WTC11 (cell line): Measurements from ENCODE around the gene GALNT17. TPM values are rescaled to one million over a fixed set of nuclear protein-coding genes. Genes with fewer than 3 reads are reported as not detected.

Experiments
- ATAC-seq: fragments of 200-7000 bp; cut with Tn5 transposase; 2 replicates; pipeline ENCODE4 v1.10.0; 2021; ENCODE audit warnings: mild to moderate bottlenecking, moderate library complexity
- CTCF ChIA-PET: fragments of 300-600 bp; sonication (Branson Sonifier 250); formaldehyde crosslinking; loops from one replicate; lab custom pipeline; 2021; ENCODE audit warnings: antibody characterized with exemption; lab: Charles Lee
- POLR2A ChIA-PET: fragments of 350-600 bp; sonication (Branson Sonifier 250); formaldehyde crosslinking; loops from one replicate; lab custom pipeline; 2021; ENCODE audit warnings: antibody characterized with exemption; lab: Charles Lee
- DNase-seq: peaks from one replicate; pipeline ENCODE4 v3.0.0; 2021; ENCODE audit warnings: low spot score
- H3K27ac Mint-ChIP-seq: 2 replicates; pipeline ENCODE4 v1.8.0; 2021; ENCODE audit warnings: mixed read lengths
- H3K27me3 Mint-ChIP-seq: 2 replicates; pipeline ENCODE4 v1.8.0; 2021; ENCODE audit warnings: low read depth, mild to moderate bottlenecking, moderate library complexity, mixed read lengths
- H3K36me3 Mint-ChIP-seq: 2 replicates; pipeline ENCODE4 v1.8.0; 2021; ENCODE audit warnings: mixed read lengths
- H3K4me1 Mint-ChIP-seq: 2 replicates; pipeline ENCODE4 v1.8.0; 2022; ENCODE audit warnings: mixed read lengths
- H3K4me3 Mint-ChIP-seq: 2 replicates; pipeline ENCODE4 v1.8.0; 2021; ENCODE audit warnings: mild to moderate bottlenecking, moderate library complexity, mixed read lengths
- H3K9me3 Mint-ChIP-seq: 2 replicates; pipeline ENCODE4 v1.8.0; 2021; ENCODE audit warnings: mixed read lengths
- CREB1 ChIP-seq: sonication (generic); formaldehyde crosslinking; IDR thresholded peaks from 2 replicates; pipeline ENCODE4 v1.8.0; 2023; ENCODE audit warnings: mild to moderate bottlenecking, missing genetic modification reagents
- EMX1 ChIP-seq: fragments of 250-450 bp; sonication (Bioruptor Pico); IDR thresholded peaks from 2 replicates; pipeline ENCODE4 v1.8.0; 2021; ENCODE audit warnings: mild to moderate bottlenecking
- ESRRA ChIP-seq: sonication (generic); formaldehyde crosslinking; IDR thresholded peaks from 2 replicates; pipeline ENCODE4 v1.8.1; 2022; ENCODE audit warnings: mild to moderate bottlenecking, missing genetic modification reagents, borderline replicate concordance
- FOXK1 ChIP-seq: sonication (generic); formaldehyde crosslinking; IDR thresholded peaks from 2 replicates; pipeline ENCODE4 v1.8.0; 2022; ENCODE audit warnings: mild to moderate bottlenecking, moderate library complexity, missing genetic modification reagents
- GTF2I ChIP-seq: fragments of 250-450 bp; sonication (Bioruptor Pico); conservative IDR thresholded peaks from 2 replicates; pipeline ENCODE4 v1.4.0; 2021; ENCODE audit warnings: mild to moderate bottlenecking
- HMGA2 ChIP-seq: fragments of 250-450 bp; sonication (Bioruptor Pico); IDR thresholded peaks from 2 replicates; pipeline ENCODE4 v1.4.0; 2021; ENCODE audit warnings: mild to moderate bottlenecking, moderate library complexity
- JAZF1 ChIP-seq: fragments of 250-450 bp; sonication (Bioruptor Pico); IDR thresholded peaks from 2 replicates; pipeline ENCODE4 v1.9.0; 2021; ENCODE audit warnings: moderate library complexity, mild to moderate bottlenecking, inconsistent platforms
- JUN ChIP-seq: sonication (generic); formaldehyde crosslinking; IDR thresholded peaks from 2 replicates; pipeline ENCODE4 v1.8.0; 2023; ENCODE audit warnings: mild to moderate bottlenecking, missing genetic modification reagents
- NR2C2 ChIP-seq: sonication (generic); formaldehyde crosslinking; IDR thresholded peaks from 2 replicates; pipeline ENCODE4 v1.8.0; 2022; ENCODE audit warnings: mild to moderate bottlenecking, missing genetic modification reagents
- NR3C1 ChIP-seq: sonication (generic); formaldehyde crosslinking; conservative IDR thresholded peaks from 2 replicates; pipeline ENCODE4 v1.8.1; 2023; ENCODE audit warnings: low read depth, mild to moderate bottlenecking, missing genetic modification reagents
- RELA ChIP-seq: sonication (generic); formaldehyde crosslinking; IDR thresholded peaks from 2 replicates; pipeline ENCODE4 v1.8.1; 2022; ENCODE audit warnings: missing genetic modification reagents, mild to moderate bottlenecking, borderline replicate concordance
- SMAD3 ChIP-seq: sonication (generic); formaldehyde crosslinking; IDR thresholded peaks from 2 replicates; pipeline ENCODE4 v1.8.0; 2022; ENCODE audit warnings: missing genetic modification reagents, mild to moderate bottlenecking, borderline replicate concordance
- SOX15 ChIP-seq: fragments of 250-450 bp; sonication (Bioruptor Pico); IDR thresholded peaks from 2 replicates; pipeline ENCODE4 v1.9.0; 2021; ENCODE audit warnings: mild to moderate bottlenecking
- SP1 ChIP-seq: sonication (generic); formaldehyde crosslinking; conservative IDR thresholded peaks from 2 replicates; pipeline ENCODE4 v1.8.1; 2022; ENCODE audit warnings: missing genetic modification reagents
- TCF7 ChIP-seq: sonication (generic); formaldehyde crosslinking; IDR thresholded peaks from 2 replicates; pipeline ENCODE4 v1.8.0; 2022; ENCODE audit warnings: mild to moderate bottlenecking, low read depth, missing genetic modification reagents, moderate library complexity
- TEAD1 ChIP-seq: sonication (generic); formaldehyde crosslinking; IDR thresholded peaks from 2 replicates; pipeline ENCODE4 v1.8.0; 2022; ENCODE audit warnings: mild to moderate bottlenecking, missing genetic modification reagents
- ZNF121 ChIP-seq: sonication (generic); formaldehyde crosslinking; IDR thresholded peaks from 2 replicates; pipeline ENCODE4 v1.8.0; 2023; ENCODE audit warnings: missing genetic modification reagents
- ZNF219 ChIP-seq: sonication (generic); formaldehyde crosslinking; IDR thresholded peaks from 2 replicates; pipeline ENCODE4 v1.8.0; 2023; ENCODE audit warnings: missing genetic modification reagents, mild to moderate bottlenecking, borderline replicate concordance
- ZNF263 ChIP-seq: sonication (generic); formaldehyde crosslinking; IDR thresholded peaks from 2 replicates; pipeline ENCODE4 v1.8.1; 2022; ENCODE audit warnings: low read depth, mild to moderate bottlenecking, moderate library complexity, missing genetic modification reagents
- ZNF416 ChIP-seq: fragments of 250-450 bp; sonication (Bioruptor Pico); IDR thresholded peaks from 2 replicates; pipeline ENCODE4 v1.9.0; 2021; ENCODE audit warnings: mild to moderate bottlenecking, inconsistent platforms
- total RNA-seq: library from RNA; stranded (reverse); gene quantifications from 3 replicates; pipeline ENCODE4 v1.2.3, GENCODE V29; 2021
- TF ChIP-seq, protein P1 (sequence below): fragments of 250-450 bp; sonication (Bioruptor Pico); IDR thresholded peaks from 2 replicates; pipeline ENCODE4 v1.9.0; 2021; ENCODE audit warnings: moderate library complexity, mild to moderate bottlenecking, inconsistent platforms, borderline replicate concordance
- TF ChIP-seq, protein P2 (sequence below): sonication (generic); formaldehyde crosslinking; IDR thresholded peaks from 2 replicates; pipeline ENCODE4 v1.8.0; 2023; ENCODE audit warnings: missing genetic modification reagents
- TF ChIP-seq, protein P3 (sequence below): fragments of 250-450 bp; sonication (Bioruptor Pico); IDR thresholded peaks from 2 replicates; pipeline ENCODE4 v1.9.0; 2021; ENCODE audit warnings: mild to moderate bottlenecking, borderline replicate concordance
- TF ChIP-seq, protein P4 (sequence below): sonication (generic); formaldehyde crosslinking; conservative IDR thresholded peaks from 2 replicates; pipeline ENCODE4 v1.8.1; 2022; ENCODE audit warnings: mild to moderate bottlenecking, missing genetic modification reagents
- TF ChIP-seq, protein P5 (sequence below): sonication (generic); formaldehyde crosslinking; conservative IDR thresholded peaks from 2 replicates; pipeline ENCODE4 v1.8.1; 2023; ENCODE audit warnings: mild to moderate bottlenecking, low read depth, missing genetic modification reagents, moderate library complexity
- TF ChIP-seq, protein P6 (sequence below): fragments of 250-450 bp; sonication (Bioruptor Pico); IDR thresholded peaks from 2 replicates; pipeline ENCODE4 v1.9.0; 2021; ENCODE audit warnings: mild to moderate bottlenecking
- TF ChIP-seq, protein P7 (sequence below): sonication (generic); formaldehyde crosslinking; IDR thresholded peaks from 2 replicates; pipeline ENCODE4 v1.8.1; 2023; ENCODE audit warnings: mild to moderate bottlenecking, missing genetic modification reagents, moderate library complexity

Gene GALNT17
- total RNA-seq, 1 experiment from 2014 or later, result 61.1 TPM

DNA sequence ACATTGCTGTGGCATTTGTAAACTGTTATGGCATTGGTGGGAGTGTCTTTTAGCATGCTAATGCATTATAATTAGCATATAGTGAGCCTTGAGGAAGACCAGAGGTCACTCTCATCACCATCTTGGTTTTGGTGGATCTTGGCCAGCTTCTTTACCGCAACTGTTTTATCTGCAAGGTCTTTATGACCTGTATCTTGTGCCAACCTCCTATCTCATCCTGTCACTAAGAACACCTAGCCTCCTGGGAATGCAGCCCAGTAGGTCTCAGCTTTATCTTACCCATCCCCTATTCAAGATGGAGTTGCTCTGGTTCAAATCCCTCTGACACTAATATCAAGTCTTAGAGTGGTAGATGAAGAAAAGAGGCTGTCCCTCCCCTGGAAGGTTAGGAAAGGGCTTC is 506.2 kb downstream of the GALNT17 start:
- peak overlapping the region; percentile 2; the same call in 1 of the 2 replicates for H3K27ac Mint-ChIP-seq
- ChIA-PET POLR2A (no interaction called here), CTCF (no interaction called here)
- DNase-seq (no peak), ATAC-seq (no peak)
- H3K4me1 Mint-ChIP-seq, result peaks cover 61% of the 10 kb centered on the region
- no peaks in the 10 kb centered on the region for H3K27me3 Mint-ChIP-seq
- peaks cover 3% of the 10 kb centered on the region; the same call in 1 of the 2 replicates for H3K36me3 Mint-ChIP-seq
- TF ChIP-seq, protein P1, sequence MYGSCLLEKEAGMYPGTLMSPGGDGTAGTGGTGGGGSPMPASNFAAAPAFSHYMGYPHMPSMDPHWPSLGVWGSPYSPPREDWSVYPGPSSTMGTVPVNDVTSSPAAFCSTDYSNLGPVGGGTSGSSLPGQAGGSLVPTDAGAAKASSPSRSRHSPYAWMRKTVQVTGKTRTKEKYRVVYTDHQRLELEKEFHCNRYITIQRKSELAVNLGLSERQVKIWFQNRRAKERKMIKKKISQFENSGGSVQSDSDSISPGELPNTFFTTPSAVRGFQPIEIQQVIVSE (CRISPR knock-in tag), result no peak
- TF ChIP-seq NR2C2 (CRISPR knock-in tag), result no peak
- TF ChIP-seq HMGA2 (CRISPR knock-in tag), result no peak
- no peak for TF ChIP-seq ZNF263 (CRISPR knock-in tag)
- TF ChIP-seq ZNF219 (CRISPR knock-in tag), result no peak
- no peak for TF ChIP-seq JAZF1 (CRISPR knock-in tag)
- no peak for TF ChIP-seq SP1
- TF ChIP-seq TCF7 (CRISPR knock-in tag), result no peak
- TF ChIP-seq, protein P2, sequence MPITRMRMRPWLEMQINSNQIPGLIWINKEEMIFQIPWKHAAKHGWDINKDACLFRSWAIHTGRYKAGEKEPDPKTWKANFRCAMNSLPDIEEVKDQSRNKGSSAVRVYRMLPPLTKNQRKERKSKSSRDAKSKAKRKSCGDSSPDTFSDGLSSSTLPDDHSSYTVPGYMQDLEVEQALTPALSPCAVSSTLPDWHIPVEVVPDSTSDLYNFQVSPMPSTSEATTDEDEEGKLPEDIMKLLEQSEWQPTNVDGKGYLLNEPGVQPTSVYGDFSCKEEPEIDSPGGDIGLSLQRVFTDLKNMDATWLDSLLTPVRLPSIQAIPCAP, result no peak
- no peak for TF ChIP-seq FOXK1 (CRISPR knock-in tag)
- TF ChIP-seq, protein P3, sequence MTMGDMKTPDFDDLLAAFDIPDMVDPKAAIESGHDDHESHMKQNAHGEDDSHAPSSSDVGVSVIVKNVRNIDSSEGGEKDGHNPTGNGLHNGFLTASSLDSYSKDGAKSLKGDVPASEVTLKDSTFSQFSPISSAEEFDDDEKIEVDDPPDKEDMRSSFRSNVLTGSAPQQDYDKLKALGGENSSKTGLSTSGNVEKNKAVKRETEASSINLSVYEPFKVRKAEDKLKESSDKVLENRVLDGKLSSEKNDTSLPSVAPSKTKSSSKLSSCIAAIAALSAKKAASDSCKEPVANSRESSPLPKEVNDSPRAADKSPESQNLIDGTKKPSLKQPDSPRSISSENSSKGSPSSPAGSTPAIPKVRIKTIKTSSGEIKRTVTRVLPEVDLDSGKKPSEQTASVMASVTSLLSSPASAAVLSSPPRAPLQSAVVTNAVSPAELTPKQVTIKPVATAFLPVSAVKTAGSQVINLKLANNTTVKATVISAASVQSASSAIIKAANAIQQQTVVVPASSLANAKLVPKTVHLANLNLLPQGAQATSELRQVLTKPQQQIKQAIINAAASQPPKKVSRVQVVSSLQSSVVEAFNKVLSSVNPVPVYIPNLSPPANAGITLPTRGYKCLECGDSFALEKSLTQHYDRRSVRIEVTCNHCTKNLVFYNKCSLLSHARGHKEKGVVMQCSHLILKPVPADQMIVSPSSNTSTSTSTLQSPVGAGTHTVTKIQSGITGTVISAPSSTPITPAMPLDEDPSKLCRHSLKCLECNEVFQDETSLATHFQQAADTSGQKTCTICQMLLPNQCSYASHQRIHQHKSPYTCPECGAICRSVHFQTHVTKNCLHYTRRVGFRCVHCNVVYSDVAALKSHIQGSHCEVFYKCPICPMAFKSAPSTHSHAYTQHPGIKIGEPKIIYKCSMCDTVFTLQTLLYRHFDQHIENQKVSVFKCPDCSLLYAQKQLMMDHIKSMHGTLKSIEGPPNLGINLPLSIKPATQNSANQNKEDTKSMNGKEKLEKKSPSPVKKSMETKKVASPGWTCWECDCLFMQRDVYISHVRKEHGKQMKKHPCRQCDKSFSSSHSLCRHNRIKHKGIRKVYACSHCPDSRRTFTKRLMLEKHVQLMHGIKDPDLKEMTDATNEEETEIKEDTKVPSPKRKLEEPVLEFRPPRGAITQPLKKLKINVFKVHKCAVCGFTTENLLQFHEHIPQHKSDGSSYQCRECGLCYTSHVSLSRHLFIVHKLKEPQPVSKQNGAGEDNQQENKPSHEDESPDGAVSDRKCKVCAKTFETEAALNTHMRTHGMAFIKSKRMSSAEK, result no peak
- TF ChIP-seq ESRRA (CRISPR knock-in tag), result no peak
- TF ChIP-seq JUN (CRISPR knock-in tag), result no peak
- TF ChIP-seq GTF2I (CRISPR knock-in tag), result no peak
- no peak for TF ChIP-seq SMAD3 (CRISPR knock-in tag)
- TF ChIP-seq CREB1 (CRISPR knock-in tag), result no peak
- TF ChIP-seq ZNF121 (CRISPR knock-in tag), result no peak
- TF ChIP-seq, protein P4, sequence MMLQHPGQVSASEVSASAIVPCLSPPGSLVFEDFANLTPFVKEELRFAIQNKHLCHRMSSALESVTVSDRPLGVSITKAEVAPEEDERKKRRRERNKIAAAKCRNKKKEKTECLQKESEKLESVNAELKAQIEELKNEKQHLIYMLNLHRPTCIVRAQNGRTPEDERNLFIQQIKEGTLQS (CRISPR knock-in tag), result no peak
- no peak for TF ChIP-seq ZNF416
- H3K4me3 Mint-ChIP-seq, result no peak overlapping the region
- no peaks in the 10 kb centered on the region; the same call in 1 of the 2 replicates for H3K9me3 Mint-ChIP-seq

DNA sequence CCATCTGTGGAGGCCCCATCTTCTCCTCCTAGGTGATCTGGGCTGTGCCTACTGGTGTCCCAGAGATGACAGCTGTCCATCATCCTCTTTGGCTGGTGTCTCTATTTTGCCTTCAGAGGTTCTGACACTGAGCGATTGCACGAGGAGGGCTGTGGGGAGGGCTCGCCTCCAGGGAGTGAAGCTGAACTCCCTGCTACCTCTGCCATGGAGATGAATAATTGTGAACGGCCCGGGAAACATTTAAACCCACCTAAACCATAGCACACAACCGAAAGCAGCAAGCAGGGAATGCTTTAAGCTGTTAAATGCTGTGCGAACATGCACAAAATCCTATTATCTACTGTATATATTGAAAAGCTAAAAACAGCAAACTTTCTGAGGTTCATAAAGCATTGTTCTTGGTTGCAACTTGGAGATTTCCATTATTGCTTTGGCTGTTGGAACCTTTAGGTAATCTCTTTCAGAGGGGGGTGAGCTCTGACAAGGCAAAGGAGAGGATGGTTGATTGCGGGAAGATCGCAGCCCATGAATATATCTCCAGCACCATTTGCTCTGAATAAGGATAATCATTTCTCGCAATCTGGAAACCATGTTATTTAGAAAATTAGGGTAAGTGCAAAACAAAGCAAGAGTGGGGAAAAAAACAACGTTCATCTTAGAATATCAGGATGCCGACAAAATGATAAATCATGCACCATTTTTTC is 507.6 kb downstream of the GALNT17 start:
- Mint-ChIP-seq H3K36me3 (peaks cover 13% of the 10 kb centered on the region), H3K4me3 (no peak overlapping the region), H3K4me1 (peaks cover 52% of the 10 kb centered on the region), H3K9me3 (no peaks in the 10 kb centered on the region; the same call in 1 of the 2 replicates), H3K27ac (no peak overlapping the region), H3K27me3 (no peaks in the 10 kb centered on the region)
- ATAC-seq (no peak), DNase-seq (no peak)
- ChIA-PET POLR2A (no interaction called here), CTCF (no interaction called here)
- TF ChIP-seq ZNF219 (CRISPR knock-in tag) (no peak), NR3C1 (CRISPR knock-in tag) (no peak), RELA (CRISPR knock-in tag) (no peak), EMX1 (CRISPR knock-in tag) (no peak), TEAD1 (CRISPR knock-in tag) (no peak), SOX15 (no peak), NR2C2 (CRISPR knock-in tag) (no peak), ZNF416 (no peak), SP1 (no peak)
- TF ChIP-seq, protein P5, sequence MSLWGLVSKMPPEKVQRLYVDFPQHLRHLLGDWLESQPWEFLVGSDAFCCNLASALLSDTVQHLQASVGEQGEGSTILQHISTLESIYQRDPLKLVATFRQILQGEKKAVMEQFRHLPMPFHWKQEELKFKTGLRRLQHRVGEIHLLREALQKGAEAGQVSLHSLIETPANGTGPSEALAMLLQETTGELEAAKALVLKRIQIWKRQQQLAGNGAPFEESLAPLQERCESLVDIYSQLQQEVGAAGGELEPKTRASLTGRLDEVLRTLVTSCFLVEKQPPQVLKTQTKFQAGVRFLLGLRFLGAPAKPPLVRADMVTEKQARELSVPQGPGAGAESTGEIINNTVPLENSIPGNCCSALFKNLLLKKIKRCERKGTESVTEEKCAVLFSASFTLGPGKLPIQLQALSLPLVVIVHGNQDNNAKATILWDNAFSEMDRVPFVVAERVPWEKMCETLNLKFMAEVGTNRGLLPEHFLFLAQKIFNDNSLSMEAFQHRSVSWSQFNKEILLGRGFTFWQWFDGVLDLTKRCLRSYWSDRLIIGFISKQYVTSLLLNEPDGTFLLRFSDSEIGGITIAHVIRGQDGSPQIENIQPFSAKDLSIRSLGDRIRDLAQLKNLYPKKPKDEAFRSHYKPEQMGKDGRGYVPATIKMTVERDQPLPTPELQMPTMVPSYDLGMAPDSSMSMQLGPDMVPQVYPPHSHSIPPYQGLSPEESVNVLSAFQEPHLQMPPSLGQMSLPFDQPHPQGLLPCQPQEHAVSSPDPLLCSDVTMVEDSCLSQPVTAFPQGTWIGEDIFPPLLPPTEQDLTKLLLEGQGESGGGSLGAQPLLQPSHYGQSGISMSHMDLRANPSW (CRISPR knock-in tag), result no peak
- TF ChIP-seq, protein P6, sequence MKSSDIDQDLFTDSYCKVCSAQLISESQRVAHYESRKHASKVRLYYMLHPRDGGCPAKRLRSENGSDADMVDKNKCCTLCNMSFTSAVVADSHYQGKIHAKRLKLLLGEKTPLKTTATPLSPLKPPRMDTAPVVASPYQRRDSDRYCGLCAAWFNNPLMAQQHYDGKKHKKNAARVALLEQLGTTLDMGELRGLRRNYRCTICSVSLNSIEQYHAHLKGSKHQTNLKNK (CRISPR knock-in tag), result no peak
- TF ChIP-seq, protein P7, sequence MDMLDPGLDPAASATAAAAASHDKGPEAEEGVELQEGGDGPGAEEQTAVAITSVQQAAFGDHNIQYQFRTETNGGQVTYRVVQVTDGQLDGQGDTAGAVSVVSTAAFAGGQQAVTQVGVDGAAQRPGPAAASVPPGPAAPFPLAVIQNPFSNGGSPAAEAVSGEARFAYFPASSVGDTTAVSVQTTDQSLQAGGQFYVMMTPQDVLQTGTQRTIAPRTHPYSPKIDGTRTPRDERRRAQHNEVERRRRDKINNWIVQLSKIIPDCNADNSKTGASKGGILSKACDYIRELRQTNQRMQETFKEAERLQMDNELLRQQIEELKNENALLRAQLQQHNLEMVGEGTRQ (CRISPR knock-in tag), result no peak
